HFFc6 (cell line): Measurements from ENCODE around the gene WDR82. TPM values are rescaled to one million over a fixed set of nuclear protein-coding genes. Genes with fewer than 3 reads are reported as not detected.

Experiments
- DNase-seq: peaks from one replicate; pipeline ENCODE4 v3.0.0-alpha.2; 2018
- H3K27ac Mint-ChIP-seq: 2 replicates; pipeline ENCODE4 v1.8.0; 2020; ENCODE audit warnings: mild to moderate bottlenecking, mixed read lengths
- H3K27me3 Mint-ChIP-seq: 2 replicates; pipeline ENCODE4 v1.8.0; 2021; ENCODE audit warnings: mild to moderate bottlenecking, moderate library complexity, mixed read lengths; ENCODE audit not compliant: insufficient read depth
- H3K36me3 Mint-ChIP-seq: 2 replicates; pipeline ENCODE4 v1.8.0; 2021; ENCODE audit warnings: low read depth, mixed read lengths
- H3K4me1 Mint-ChIP-seq: 2 replicates; pipeline ENCODE4 v1.8.0; 2020; ENCODE audit warnings: low read depth, mixed read lengths
- H3K4me3 Mint-ChIP-seq: 2 replicates; pipeline ENCODE4 v1.8.0; 2020; ENCODE audit warnings: mild to moderate bottlenecking, moderate library complexity, mixed read lengths
- H3K9me3 Mint-ChIP-seq: 2 replicates; pipeline ENCODE4 v1.8.0; 2020; ENCODE audit warnings: mild to moderate bottlenecking, mixed read lengths
- total RNA-seq, 6 experiments: library from RNA; stranded (reverse); fragmentation: NEBNext Ultra II Directional; extraction: Animal tissue kit (Norgen Biotek cat#: 25700); gene quantifications; 2 replicates in 1 of 6; 3 replicates in 5 of 6; pipeline ENCODE4 v1.2.3, GENCODE V29; 2021
- TF ChIP-seq, protein P1 (sequence below): fragments of 200-600 bp; sonication (generic); IDR thresholded peaks from 2 replicates; pipeline ENCODE4 v1.5.0; 2021; ENCODE audit warnings: antibody characterized with exemption, mild to moderate bottlenecking

The WDR82 gene
- total RNA-seq, 6 experiments from 2014 or later = 55.2 to 62.0 (median 58.6) TPM

DNA sequence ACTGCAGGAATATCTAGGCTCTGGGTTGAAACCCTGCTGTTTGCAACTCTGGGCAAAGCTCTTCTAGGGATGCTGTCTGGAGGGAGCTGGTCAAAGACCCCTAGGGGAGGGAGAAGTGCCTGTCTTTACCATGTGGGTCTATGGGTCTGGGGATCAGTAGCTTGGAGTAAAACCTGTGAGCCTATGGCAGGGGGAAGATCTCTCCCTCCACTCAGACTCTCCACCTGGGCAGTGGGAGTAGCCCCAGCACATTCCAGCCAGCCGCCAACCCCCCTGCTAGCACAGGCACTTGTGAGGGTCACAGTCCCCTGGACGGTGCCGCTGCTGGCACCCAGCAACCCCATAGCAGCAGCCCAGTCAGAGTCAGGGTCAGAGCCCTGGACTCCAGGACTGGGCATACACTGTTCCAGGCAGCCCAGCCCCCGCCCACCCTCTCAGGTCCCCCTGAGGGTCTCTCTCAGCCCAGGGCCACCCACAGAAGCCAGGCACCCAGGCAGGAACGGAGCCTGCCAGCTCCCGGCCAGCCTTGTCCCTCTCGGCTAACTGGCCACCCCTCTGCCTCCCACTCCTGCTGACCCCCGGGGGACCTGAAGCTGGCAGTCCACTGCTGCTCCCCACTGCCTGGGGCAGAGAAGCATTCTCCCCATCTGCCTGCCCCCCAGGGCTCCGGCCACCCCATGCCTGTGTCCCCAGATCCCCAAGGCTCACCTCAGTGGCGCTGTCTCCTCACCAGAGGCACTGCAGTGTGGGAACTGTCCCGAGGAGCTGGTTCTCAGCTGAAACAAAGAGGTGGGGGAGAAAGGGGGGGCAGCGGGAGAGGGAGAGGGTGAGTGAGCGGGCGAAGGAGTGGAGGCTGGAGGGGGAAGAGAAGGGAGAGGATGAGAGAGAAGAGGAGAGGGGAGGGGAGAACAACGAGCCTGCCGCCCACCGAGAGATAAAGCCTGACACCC lies 20.0 kb upstream of the WDR82 start:
- Mint-ChIP-seq H3K4me1 (peaks cover 20% of the 10 kb centered on the region), H3K27ac (no peak overlapping the region), H3K4me3 (no peak overlapping the region), H3K27me3 (no peaks in the 10 kb centered on the region; the same call in 1 of the 2 replicates), H3K9me3 (no peaks in the 10 kb centered on the region), H3K36me3 (no peaks in the 10 kb centered on the region)
- TF ChIP-seq, protein P1, sequence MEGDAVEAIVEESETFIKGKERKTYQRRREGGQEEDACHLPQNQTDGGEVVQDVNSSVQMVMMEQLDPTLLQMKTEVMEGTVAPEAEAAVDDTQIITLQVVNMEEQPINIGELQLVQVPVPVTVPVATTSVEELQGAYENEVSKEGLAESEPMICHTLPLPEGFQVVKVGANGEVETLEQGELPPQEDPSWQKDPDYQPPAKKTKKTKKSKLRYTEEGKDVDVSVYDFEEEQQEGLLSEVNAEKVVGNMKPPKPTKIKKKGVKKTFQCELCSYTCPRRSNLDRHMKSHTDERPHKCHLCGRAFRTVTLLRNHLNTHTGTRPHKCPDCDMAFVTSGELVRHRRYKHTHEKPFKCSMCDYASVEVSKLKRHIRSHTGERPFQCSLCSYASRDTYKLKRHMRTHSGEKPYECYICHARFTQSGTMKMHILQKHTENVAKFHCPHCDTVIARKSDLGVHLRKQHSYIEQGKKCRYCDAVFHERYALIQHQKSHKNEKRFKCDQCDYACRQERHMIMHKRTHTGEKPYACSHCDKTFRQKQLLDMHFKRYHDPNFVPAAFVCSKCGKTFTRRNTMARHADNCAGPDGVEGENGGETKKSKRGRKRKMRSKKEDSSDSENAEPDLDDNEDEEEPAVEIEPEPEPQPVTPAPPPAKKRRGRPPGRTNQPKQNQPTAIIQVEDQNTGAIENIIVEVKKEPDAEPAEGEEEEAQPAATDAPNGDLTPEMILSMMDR = no peak
- no peak for DNase-seq

GRCh38 chr3:52297242-52298148 lies 19.0 kb upstream of the WDR82 start:
- TF ChIP-seq, protein P1 = no peak
- DNase-seq = no peak
- Mint-ChIP-seq H3K27ac (no peak overlapping the region), H3K4me3 (no peak overlapping the region), H3K36me3 (no peaks in the 10 kb centered on the region), H3K27me3 (no peaks in the 10 kb centered on the region; the same call in 1 of the 2 replicates), H3K9me3 (no peaks in the 10 kb centered on the region), H3K4me1 (peaks cover 20% of the 10 kb centered on the region)

GRCh38 chr3:52295671-52296208 lies 17.3 kb upstream of the WDR82 start:
- H3K4me3 Mint-ChIP-seq = no peak overlapping the region

GRCh38 chr3:52294320-52295150 lies 16.1 kb upstream of the WDR82 start:
- H3K9me3 Mint-ChIP-seq = no peaks in the 10 kb centered on the region
- no peak overlapping the region for H3K4me3 Mint-ChIP-seq
- H3K27me3 Mint-ChIP-seq = peaks cover 1% of the 10 kb centered on the region; the same call in 1 of the 2 replicates
- peaks cover 7% of the 10 kb centered on the region for H3K4me1 Mint-ChIP-seq
- no peak for DNase-seq
- H3K36me3 Mint-ChIP-seq = no peaks in the 10 kb centered on the region
- TF ChIP-seq, protein P1 = no peak
- H3K27ac Mint-ChIP-seq = no peak overlapping the region

More at GRCh38 chr3:52295671-52296208, 17.3 kb upstream of the WDR82 start:
- no peak for DNase-seq
- H3K36me3 Mint-ChIP-seq = no peaks in the 10 kb centered on the region
- TF ChIP-seq, protein P1 = no peak
- H3K27me3 Mint-ChIP-seq = peaks cover 1% of the 10 kb centered on the region; the same call in 1 of the 2 replicates
- H3K27ac Mint-ChIP-seq = no peak overlapping the region
- peaks cover 16% of the 10 kb centered on the region for H3K4me1 Mint-ChIP-seq
- H3K9me3 Mint-ChIP-seq = no peaks in the 10 kb centered on the region
